ENCODE measurements around the gene WDR53. TPM values are rescaled to one million over a fixed set of nuclear protein-coding genes. Genes with fewer than 3 reads are reported as not detected.
"Not testable (repeated sequence)": the region's sequence is repeated elsewhere in the genome, so short reads cannot be mapped to it uniquely, and the experiment has no call there.

WDR53 gene
- total RNA-seq, 1 donor from 2014 or later = 9.2 TPM

DNA sequence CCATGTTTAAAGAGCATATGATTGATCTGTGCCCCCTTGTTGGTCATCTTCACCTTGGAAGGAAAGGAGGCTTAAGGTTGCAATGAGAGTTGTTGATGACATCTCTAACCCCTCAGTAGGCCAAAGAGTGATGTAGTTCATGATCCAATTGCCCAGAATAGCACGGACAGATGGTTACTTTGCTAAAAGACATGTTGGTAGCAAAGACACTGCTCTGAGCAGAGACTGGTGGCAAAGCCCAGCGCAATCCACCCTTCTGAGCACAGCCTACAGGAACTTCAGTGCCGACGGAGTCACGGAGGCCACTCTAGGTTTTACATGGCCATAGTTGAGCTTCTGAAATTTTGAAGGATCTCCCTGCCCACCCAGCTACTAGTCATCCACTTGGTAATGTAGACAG is 21.9 kb upstream of the WDR53 start:
- TF ChIP-seq, protein P1, sequence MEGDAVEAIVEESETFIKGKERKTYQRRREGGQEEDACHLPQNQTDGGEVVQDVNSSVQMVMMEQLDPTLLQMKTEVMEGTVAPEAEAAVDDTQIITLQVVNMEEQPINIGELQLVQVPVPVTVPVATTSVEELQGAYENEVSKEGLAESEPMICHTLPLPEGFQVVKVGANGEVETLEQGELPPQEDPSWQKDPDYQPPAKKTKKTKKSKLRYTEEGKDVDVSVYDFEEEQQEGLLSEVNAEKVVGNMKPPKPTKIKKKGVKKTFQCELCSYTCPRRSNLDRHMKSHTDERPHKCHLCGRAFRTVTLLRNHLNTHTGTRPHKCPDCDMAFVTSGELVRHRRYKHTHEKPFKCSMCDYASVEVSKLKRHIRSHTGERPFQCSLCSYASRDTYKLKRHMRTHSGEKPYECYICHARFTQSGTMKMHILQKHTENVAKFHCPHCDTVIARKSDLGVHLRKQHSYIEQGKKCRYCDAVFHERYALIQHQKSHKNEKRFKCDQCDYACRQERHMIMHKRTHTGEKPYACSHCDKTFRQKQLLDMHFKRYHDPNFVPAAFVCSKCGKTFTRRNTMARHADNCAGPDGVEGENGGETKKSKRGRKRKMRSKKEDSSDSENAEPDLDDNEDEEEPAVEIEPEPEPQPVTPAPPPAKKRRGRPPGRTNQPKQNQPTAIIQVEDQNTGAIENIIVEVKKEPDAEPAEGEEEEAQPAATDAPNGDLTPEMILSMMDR (conservative IDR thresholded peaks at IDR 0.05; ENCODE audit: low read depth, low read length) = no peak
- no peak for DNase-seq (ENCODE audit: low read depth)
- H3K4me3 ChIP-seq (ENCODE audit: low read depth, low read length) = no peak overlapping the region

DNA sequence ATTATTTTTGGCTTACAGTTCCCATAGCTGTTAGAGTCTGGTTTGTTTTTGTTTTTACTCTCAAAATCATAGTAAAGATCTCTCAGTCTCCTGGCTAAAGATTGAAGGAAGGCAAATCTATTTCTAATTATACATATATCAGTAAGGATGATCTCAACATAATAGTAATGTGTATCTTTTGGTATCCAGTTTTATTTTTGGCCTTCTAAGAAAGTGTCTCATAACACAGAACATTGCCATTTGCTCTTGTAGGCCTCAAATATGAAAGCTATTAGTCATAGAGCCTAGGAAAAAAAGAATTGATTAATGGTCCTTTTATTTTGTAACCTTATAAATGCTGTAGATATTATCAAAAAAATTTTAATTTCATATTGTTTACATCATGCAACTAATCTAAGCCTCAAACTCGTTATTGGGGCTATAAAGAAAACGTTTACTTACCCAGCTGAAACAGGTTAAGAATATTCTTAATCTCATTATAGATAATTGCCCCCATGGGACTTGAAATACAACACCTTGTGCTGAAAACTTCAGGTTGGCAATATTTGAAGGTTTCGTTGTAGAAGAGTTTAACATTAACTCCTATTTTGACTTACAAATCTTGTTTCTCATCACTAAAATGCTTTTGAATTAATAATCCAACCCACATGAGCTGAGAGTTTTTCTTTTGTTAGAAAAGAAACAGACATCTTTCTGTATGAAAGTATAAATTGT is 16.8 kb upstream of the WDR53 start:
- no peak for DNase-seq (ENCODE audit: low read depth)
- TF ChIP-seq, protein P1 (conservative IDR thresholded peaks at IDR 0.05; ENCODE audit: low read depth, low read length) = no peak
- H3K4me3 ChIP-seq (ENCODE audit: low read depth, low read length) = no peak overlapping the region

DNA sequence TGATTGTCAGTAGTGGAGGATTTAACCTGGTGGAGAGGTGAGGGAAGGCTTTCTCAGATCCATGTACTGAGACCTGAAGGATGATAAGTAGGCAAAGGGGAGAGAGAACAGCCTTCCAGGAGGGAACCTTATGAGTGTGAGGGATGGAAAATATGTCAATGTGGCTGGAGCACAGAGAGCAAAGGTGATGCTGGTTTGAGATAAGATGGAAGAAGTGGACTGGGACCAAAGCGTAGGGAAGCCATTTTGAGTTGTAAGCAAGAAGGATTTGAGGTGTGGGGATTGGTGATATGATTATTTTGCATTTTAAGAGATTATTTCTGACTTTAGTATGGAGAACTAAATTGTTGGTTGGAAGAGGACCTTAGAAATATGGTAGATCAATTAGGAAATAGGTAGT is 4.0 kb upstream of the WDR53 start:
- no peak overlapping the region for H3K4me3 ChIP-seq (ENCODE audit: low read depth, low read length)
- no peak for DNase-seq (ENCODE audit: low read depth)
- TF ChIP-seq, protein P1 (conservative IDR thresholded peaks at IDR 0.05; ENCODE audit: low read depth, low read length) = no peak

DNA sequence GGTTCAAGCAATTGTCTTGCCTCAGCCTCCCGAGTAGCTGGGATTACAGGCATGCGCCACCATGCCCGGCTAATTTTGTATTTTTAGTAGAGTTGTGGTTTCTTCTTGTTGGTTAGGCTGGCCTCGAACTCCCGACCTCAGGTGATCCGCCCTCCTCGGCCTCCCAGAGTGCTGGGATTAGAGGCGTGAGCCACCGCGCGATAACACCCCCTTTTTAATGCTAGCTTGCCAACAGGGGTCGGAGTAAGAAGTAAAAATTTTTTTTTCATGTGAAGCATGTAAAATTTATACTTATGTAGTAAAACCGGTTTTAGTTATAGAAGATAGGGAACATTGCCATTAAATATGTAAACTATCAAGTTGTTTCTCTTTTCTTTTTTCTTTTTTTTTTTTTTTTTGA is 2.0 kb upstream of the WDR53 start:
- not testable (repeated sequence) for DNase-seq (ENCODE audit: low read depth); H3K4me3 ChIP-seq (ENCODE audit: low read depth, low read length)

DNA sequence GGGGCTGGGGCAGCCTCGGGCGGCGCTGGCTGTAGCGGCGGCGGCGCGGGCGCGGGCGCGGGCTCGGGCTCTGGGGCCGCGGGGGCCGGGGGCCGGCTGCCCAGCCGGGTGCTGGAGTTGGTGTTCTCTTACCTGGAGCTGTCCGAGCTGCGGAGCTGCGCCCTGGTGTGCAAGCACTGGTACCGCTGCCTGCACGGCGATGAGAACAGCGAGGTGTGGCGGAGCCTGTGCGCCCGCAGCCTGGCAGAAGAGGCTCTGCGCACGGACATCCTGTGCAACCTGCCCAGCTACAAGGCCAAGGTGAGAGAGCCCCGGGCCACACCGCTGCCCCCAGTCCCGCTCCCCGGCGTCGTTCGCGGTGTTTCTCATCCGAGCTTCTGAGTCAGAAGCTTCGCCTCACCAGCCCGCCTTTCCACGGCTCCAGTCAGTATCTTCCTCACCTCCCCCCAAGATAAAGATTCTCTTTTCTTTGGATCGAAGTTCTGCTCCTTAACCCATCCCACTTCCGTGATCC is 706 bp upstream of the WDR53 start:
- TF ChIP-seq, protein P1 (conservative IDR thresholded peaks at IDR 0.05; ENCODE audit: low read depth, low read length) = no peak
- DNase-seq (ENCODE audit: low read depth) = no peak
- peak overlapping the region; percentile 73 for H3K4me3 ChIP-seq (ENCODE audit: low read depth, low read length)

DNA sequence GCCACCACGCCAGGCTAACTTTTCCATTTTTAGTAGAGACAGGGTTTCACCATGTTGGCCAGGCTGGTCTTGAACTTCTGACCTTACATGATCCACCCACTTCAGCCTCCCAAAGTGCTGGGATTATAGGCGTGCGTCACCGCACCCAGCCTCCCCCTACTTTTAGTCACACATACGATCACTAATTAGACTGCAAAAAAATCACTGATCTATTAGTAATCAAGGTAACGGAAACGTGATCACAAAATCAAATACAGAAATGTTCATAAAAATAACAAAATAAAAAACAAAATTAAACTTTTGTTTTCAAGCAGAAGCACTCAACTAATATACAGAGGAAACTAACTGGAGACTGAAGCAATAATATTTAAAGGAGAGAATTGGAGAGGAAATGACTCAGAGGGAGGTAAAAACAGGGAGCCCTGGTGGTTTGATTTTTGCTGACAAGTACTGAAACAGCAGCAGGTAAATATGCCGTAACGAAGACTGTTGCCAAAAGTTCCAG is 4.6 kb downstream of the WDR53 start:
- TF ChIP-seq, protein P1 (conservative IDR thresholded peaks at IDR 0.05; ENCODE audit: low read depth, low read length) = no peak
- no peak for DNase-seq (ENCODE audit: low read depth)
- H3K4me3 ChIP-seq (ENCODE audit: low read depth, low read length) = no peak overlapping the region

DNA sequence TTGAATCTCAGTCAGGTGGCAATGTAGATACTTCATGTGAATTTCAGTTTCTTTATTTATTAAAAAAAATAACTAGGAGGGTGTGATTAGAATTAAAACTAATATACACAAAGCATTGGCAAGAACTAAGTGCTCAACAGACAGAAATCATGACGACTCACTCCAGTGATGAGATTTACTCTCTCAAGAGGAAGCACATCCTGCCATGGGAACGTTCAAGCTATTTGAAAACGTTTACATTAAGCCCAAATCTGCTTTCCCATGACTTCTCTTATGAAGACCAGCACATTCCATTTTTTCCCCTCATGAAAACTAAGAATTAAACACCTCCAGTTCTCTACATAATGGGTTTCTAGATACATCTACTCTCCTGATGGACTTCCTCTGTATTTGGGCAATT is 8.5 kb downstream of the WDR53 start:
- TF ChIP-seq, protein P1 (conservative IDR thresholded peaks at IDR 0.05; ENCODE audit: low read depth, low read length) = no peak
- H3K4me3 ChIP-seq (ENCODE audit: low read depth, low read length) = no peak overlapping the region
- no peak for DNase-seq (ENCODE audit: low read depth)

All from epithelial cell of proximal tubule (primary cell).